Left colon (tissue), 2 donors: ENCODE results near the gene NDUFA8. TPM values are rescaled to one million over a fixed set of nuclear protein-coding genes. Genes with fewer than 3 reads are reported as not detected.

Experiments used
- microRNA-seq, 2 donors: library from miRNA; unstranded; fragments of <30 nt; microRNA quantifications; one replicate each; pipeline versions ENCODE4 v1.1.0 to v1.2.0, GENCODE V29; 2020
- total RNA-seq, 2 donors: library from RNA; stranded (reverse); fragmentation: NEBNext Ultra II Directional; extraction: Animal tissue kit (Norgen Biotek cat#: 25700); gene quantifications; one replicate each; pipeline ENCODE4 v1.2.1, GENCODE V29; 2021
- donor health status: DM: no; HTN: no; CAD: no.
- donor health status: DM: yes; HTN: yes; CAD: no.

The NDUFA8 gene
- total RNA-seq, 2 donors from 2014 or later, result 75.3 to 78.9 TPM

Small RNA genes within 50 kb of the gene (microRNA-seq; reads per million reads assigned to microRNA genes)
- 0 reads per million in 2 donors for gene MIR4478

Other genes with a start within 250 kb of the NDUFA8 start
- 1 to 10 TPM; 5.9 to 6.6 TPM for gene TTLL11, start 66.5 kb downstream of the NDUFA8 start, total RNA-seq
- 1 to 10 TPM in 1 of 2 donors, not detected in 1; 4.0 TPM for gene MORN5, start 129 bp upstream of the NDUFA8 start, total RNA-seq
- gene LHX6, start 69.2 kb upstream of the NDUFA8 start, total RNA-seq, result 1 to 10 TPM; 1.6 to 2.1 TPM
- 10 to 100 TPM; 15.7 to 18.1 TPM for gene RBM18, start 105.1 kb upstream of the NDUFA8 start, total RNA-seq
- gene MRRF, start 105.1 kb upstream of the NDUFA8 start, total RNA-seq, result 10 to 100 TPM; 48.0 to 62.7 TPM
- gene PTGS1, start 211.2 kb upstream of the NDUFA8 start, total RNA-seq, result 10 to 100 TPM in 1 of 2 donors, 1 to 10 TPM in 1; 7.8 to 25.4 TPM